Transverse colon (tissue), 4 donors: ENCODE measurements around the gene CCDC9B.

ENCODE experiments used
- EP300 ChIP-seq: sonication (generic); formaldehyde crosslinking; IDR thresholded peaks from one replicate; pipeline ENCODE4 v1.6.1; 2017; ENCODE audit warnings: antibody characterized with exemption, low read depth
- POLR2A ChIP-seq: fragments of 450-650 bp; IDR thresholded peaks from one replicate; pipeline ENCODE4 v1.6.1; 2016; ENCODE audit warnings: antibody characterized with exemption, mild to moderate bottlenecking, moderate library complexity
- POLR2AphosphoS5 ChIP-seq, 3 donors: sonication (generic); formaldehyde crosslinking; IDR thresholded peaks; one replicate each; pipeline ENCODE4 v1.6.1; 2016; ENCODE audit warnings: antibody characterized with exemption in 3 of 3
- TF ChIP-seq, protein P1 (sequence below), 5 experiments: fragments of 200-600 bp in 3 of 5; fragments of 450-650 bp in 2 of 5; sonication (generic) in 3 of 5; IDR thresholded peaks; 1 replicate in 2 of 5; 2 replicates in 3 of 5; pipeline ENCODE4 v1.5.1; 2016 to 2017; ENCODE audit warnings: antibody characterized with exemption in 5 of 5, inconsistent platforms in 3 of 5, mild to moderate bottlenecking in 2 of 5, moderate library complexity in 1 of 5

DNA sequence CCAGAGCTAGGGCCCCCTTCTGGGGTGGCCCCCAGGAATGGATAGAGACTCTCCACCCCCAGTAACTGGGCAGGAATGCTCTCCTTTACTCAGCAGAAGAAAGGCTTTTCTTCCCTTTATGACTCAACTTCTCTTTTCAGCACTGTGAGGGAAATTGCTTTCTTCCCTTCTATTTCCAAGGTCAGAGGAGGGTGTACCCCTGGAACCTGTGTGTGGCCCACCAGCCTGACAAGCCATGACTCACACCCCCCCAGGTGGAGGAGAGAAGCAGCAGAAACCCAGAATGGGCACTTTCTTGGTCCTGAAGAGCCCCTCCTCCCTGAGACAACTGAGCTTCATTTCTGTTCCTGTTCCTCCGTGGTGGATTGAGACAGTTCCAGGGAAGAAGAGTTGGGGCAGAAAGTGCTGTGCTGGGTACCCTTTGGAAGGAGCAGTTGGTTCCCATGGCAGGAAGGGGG is 55.2 kb downstream of the CCDC9B start:
- TF ChIP-seq, protein P1, sequence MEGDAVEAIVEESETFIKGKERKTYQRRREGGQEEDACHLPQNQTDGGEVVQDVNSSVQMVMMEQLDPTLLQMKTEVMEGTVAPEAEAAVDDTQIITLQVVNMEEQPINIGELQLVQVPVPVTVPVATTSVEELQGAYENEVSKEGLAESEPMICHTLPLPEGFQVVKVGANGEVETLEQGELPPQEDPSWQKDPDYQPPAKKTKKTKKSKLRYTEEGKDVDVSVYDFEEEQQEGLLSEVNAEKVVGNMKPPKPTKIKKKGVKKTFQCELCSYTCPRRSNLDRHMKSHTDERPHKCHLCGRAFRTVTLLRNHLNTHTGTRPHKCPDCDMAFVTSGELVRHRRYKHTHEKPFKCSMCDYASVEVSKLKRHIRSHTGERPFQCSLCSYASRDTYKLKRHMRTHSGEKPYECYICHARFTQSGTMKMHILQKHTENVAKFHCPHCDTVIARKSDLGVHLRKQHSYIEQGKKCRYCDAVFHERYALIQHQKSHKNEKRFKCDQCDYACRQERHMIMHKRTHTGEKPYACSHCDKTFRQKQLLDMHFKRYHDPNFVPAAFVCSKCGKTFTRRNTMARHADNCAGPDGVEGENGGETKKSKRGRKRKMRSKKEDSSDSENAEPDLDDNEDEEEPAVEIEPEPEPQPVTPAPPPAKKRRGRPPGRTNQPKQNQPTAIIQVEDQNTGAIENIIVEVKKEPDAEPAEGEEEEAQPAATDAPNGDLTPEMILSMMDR (IDR thresholded peaks at IDR 0.05): no peak
- TF ChIP-seq EP300 (no peak), POLR2AphosphoS5 (IDR thresholded peaks at IDR 0.05) (no peak), POLR2A (no peak)
